GM23338 (cell line): ENCODE data around the gene ENOX1.

Experiments
- CREB1 ChIP-seq: fragments of 250-450 bp; sonication (Bioruptor Pico); IDR thresholded peaks from 2 replicates; pipeline ENCODE4 v1.5.0; 2020; ENCODE audit warnings: low read depth, mild to moderate bottlenecking, moderate library complexity
- CTCF ChIP-seq, 2 experiments: fragments of 200-600 bp in 1 of 2; sonication (generic) in 1 of 2; conservative IDR thresholded peaks; 2 replicates each; pipeline versions ENCODE4 v1.5.1 to v1.6.1; 2016 to 2017; ENCODE audit warnings: antibody characterized with exemption in 2 of 2, low read depth in 2 of 2, mild to moderate bottlenecking in 2 of 2, moderate library complexity in 1 of 2
- ETS1 ChIP-seq: IDR thresholded peaks from 2 replicates; pipeline ENCODE4 v1.6.1; 2016; ENCODE audit warnings: antibody characterized with exemption
- EZH2 ChIP-seq: fragments of 200-600 bp; sonication (generic); IDR thresholded peaks from one replicate; pipeline ENCODE4 v1.8.0; 2017; ENCODE audit warnings: antibody characterized with exemption, mild to moderate bottlenecking, low read depth; ENCODE audit not compliant: unreplicated experiment
- EZH2phosphoT487 ChIP-seq: fragments of 200-600 bp; sonication (generic); IDR thresholded peaks from one replicate; pipeline ENCODE4 v1.8.1; 2018; ENCODE audit warnings: antibody characterized with exemption; ENCODE audit not compliant: unreplicated experiment
- JUNB ChIP-seq: IDR thresholded peaks from one replicate; pipeline ENCODE4 v1.6.1; 2016; ENCODE audit warnings: antibody characterized with exemption; ENCODE audit not compliant: unreplicated experiment
- POLR2AphosphoS5 ChIP-seq: IDR thresholded peaks from 2 replicates; pipeline ENCODE4 v1.6.1; 2016; ENCODE audit warnings: antibody characterized with exemption, low read depth
- REST ChIP-seq: IDR thresholded peaks from one replicate; pipeline ENCODE4 v1.6.1; 2018; ENCODE audit warnings: antibody characterized with exemption; ENCODE audit not compliant: unreplicated experiment
- STAT1 ChIP-seq: IDR thresholded peaks from one replicate; pipeline ENCODE4 v1.6.1; 2016; ENCODE audit warnings: antibody characterized with exemption; ENCODE audit not compliant: unreplicated experiment
- ZNF114 ChIP-seq: fragments of 250-450 bp; sonication (Bioruptor Pico); IDR thresholded peaks from 2 replicates; pipeline ENCODE4 v1.5.0; 2020; ENCODE audit warnings: mild to moderate bottlenecking, moderate library complexity
- ZNF331 ChIP-seq: fragments of 250-450 bp; sonication (Bioruptor Pico); IDR thresholded peaks from 2 replicates; pipeline ENCODE4 v1.5.0; 2020; ENCODE audit warnings: low read depth, mild to moderate bottlenecking, moderate library complexity

GRCh38 chr13:43364210-43365038 lies 422.3 kb downstream of the ENOX1 start:
- no peak for TF ChIP-seq CTCF (conservative IDR thresholded peaks at IDR 0.05; ENCODE audit: low read depth in 2 of 2)
- TF ChIP-seq REST = no peak
- no peak for TF ChIP-seq POLR2AphosphoS5
- no peak for TF ChIP-seq EZH2
- TF ChIP-seq STAT1 = no peak
- no peak for TF ChIP-seq CREB1 (CRISPR knock-in tag)
- TF ChIP-seq EZH2phosphoT487 = no peak
- no peak for TF ChIP-seq ZNF114 (CRISPR knock-in tag)
- no peak for TF ChIP-seq ZNF331 (CRISPR knock-in tag)
- no peak for TF ChIP-seq JUNB
- no peak for TF ChIP-seq ETS1
